ENCODE measurements around the gene MINK1. TPM values are rescaled to one million over a fixed set of nuclear protein-coding genes. Genes with fewer than 3 reads are reported as not detected.
A peak's percentile ranks its signal among the peaks of the same experiment; 100 is the strongest.

The MINK1 gene
- total RNA-seq, 1 experiment from 2014 or later = 68.8 TPM

- WGBS (ENCODE audit: extremely low coverage, insufficient read length, low lambda C conversion rate) = no CpG with 5 or more reads among the region's 12 CpGs
- Histone ChIP-seq H3K14ac (ENCODE audit: insufficient read depth, low read length) (no peak overlapping the region), H3K56ac (ENCODE audit: insufficient read length, low read depth, low read length) (no peak overlapping the region), H3K4ac (ENCODE audit: low read depth, low read length) (no peak overlapping the region), H4K20me1 (ENCODE audit: control insufficient read depth, insufficient read depth, insufficient read length) (no peaks in the 10 kb centered on the region), H3K27me3 (ENCODE audit: insufficient read depth, low read length) (no peaks in the 10 kb centered on the region), H2BK12ac (ENCODE audit: insufficient read length, low read depth, low read length) (no peak overlapping the region), H3K9ac (ENCODE audit: extremely low read depth, insufficient read length, low read length) (no peak overlapping the region), H4K8ac (replicated peaks; ENCODE audit: insufficient read length, low read depth, low read length) (no peak overlapping the region), H3K79me2 (ENCODE audit: insufficient read depth, low read length) (no peaks in the 10 kb centered on the region), H2AFZ (ENCODE audit: low read length) (no peak overlapping the region), H4K5ac (ENCODE audit: insufficient read length, low read depth, low read length) (no peak overlapping the region), H3K23ac (ENCODE audit: insufficient read length, low read depth, low read length) (no peak overlapping the region), H2AK5ac (ENCODE audit: insufficient read length, low read length) (no peak overlapping the region), H3T11ph (ENCODE audit: low read length) (no peak overlapping the region), H3K9me3 (ENCODE audit: control insufficient read depth, low read depth, low read length) (no peaks in the 10 kb centered on the region), H4K91ac (ENCODE audit: insufficient read length, low read depth, low read length) (no peak overlapping the region), H3K4me1 (ENCODE audit: insufficient read depth, low read length) (no peaks in the 10 kb centered on the region), H3K23me2 (ENCODE audit: insufficient read length, low read depth, low read length, poor library complexity, severe bottlenecking) (no peaks in the 10 kb centered on the region), H2BK120ac (ENCODE audit: low read depth, low read length, poor library complexity, severe bottlenecking) (no peak overlapping the region), H3K79me1 (ENCODE audit: insufficient read depth, low read depth, low read length, poor library complexity, severe bottlenecking) (no peaks in the 10 kb centered on the region), H3K27ac (ENCODE audit: insufficient read length, low read depth, low read length) (no peak overlapping the region), H2BK15ac (ENCODE audit: low read depth, low read length) (no peak overlapping the region), H2BK20ac (ENCODE audit: low read depth, low read length, poor library complexity, severe bottlenecking) (no peak overlapping the region), H3K18ac (ENCODE audit: insufficient read length, low read depth, low read length) (no peak overlapping the region), H3K4me2 (ENCODE audit: insufficient read depth, insufficient read length, low read length) (no peak overlapping the region), H2BK5ac (ENCODE audit: insufficient read length, low read length) (no peak overlapping the region)
- H3K4me3 Mint-ChIP-seq = no peak overlapping the region; a peak in 1 of 5 replicates
- peaks cover 2% of the 10 kb centered on the region in 2 experiments; a peak in 4 of 5 replicates for H3K9me3 Mint-ChIP-seq
- peaks cover 19 to 56% (median 53%) of the 10 kb centered on the region in 3 experiments for H3K36me3 Mint-ChIP-seq (ENCODE audit: insufficient read depth in 1 of 3, low read depth in 3 of 3)
- DNase-seq = peak; percentile 62
- no peak overlapping the region for H3K27ac Mint-ChIP-seq
- no peaks in the 10 kb centered on the region for H3K27me3 Mint-ChIP-seq (ENCODE audit: low read depth)
- no peak for TF ChIP-seq CTCF (conservative IDR thresholded peaks at IDR 0.05)
- no peaks in the 10 kb centered on the region for H3K4me1 Mint-ChIP-seq
Observed at GRCh38 chr17:4818276-4818675, 14.9 kb upstream of the MINK1 start.
